ENCODE data around the gene SP3.

SP3 gene

GRCh38 chr2:173914055-173914927 is 50.9 kb downstream of the SP3 start:
- TF ChIP-seq CTCF (IDR thresholded peaks at IDR 0.05; ENCODE audit: control insufficient read depth, insufficient read depth, low read depth, low read length, missing control alignments): no peak
- DNase-seq (ENCODE audit: low read depth): no peak
- H3K4me3 ChIP-seq (ENCODE audit: control insufficient read depth, low read depth, low read length): no peak overlapping the region

- no peak for DNase-seq (ENCODE audit: low read depth)
- no peak overlapping the region for H3K4me3 ChIP-seq (ENCODE audit: control insufficient read depth, low read depth, low read length)
- TF ChIP-seq CTCF (IDR thresholded peaks at IDR 0.05; ENCODE audit: control insufficient read depth, insufficient read depth, low read depth, low read length, missing control alignments): no peak
These were observed 55.3 kb downstream of the SP3 start for GRCh38 chr2:173909846-173910245.

- TF ChIP-seq CTCF (IDR thresholded peaks at IDR 0.05; ENCODE audit: control insufficient read depth, insufficient read depth, low read depth, low read length, missing control alignments): no peak
- no peak overlapping the region for H3K4me3 ChIP-seq (ENCODE audit: control insufficient read depth, low read depth, low read length)
- DNase-seq (ENCODE audit: low read depth): no peak
These were observed 58.5 kb downstream of the SP3 start for GRCh38 chr2:173906626-173907025.

GRCh38 chr2:173903601-173904394 is 61.4 kb downstream of the SP3 start:
- no peak for TF ChIP-seq CTCF (IDR thresholded peaks at IDR 0.05; ENCODE audit: control insufficient read depth, insufficient read depth, low read depth, low read length, missing control alignments)
- H3K4me3 ChIP-seq (ENCODE audit: control insufficient read depth, low read depth, low read length): no peak overlapping the region
- DNase-seq (ENCODE audit: low read depth): no peak

- no peak overlapping the region for H3K4me3 ChIP-seq (ENCODE audit: control insufficient read depth, low read depth, low read length)
- no peak for DNase-seq (ENCODE audit: low read depth)
- TF ChIP-seq CTCF (IDR thresholded peaks at IDR 0.05; ENCODE audit: control insufficient read depth, insufficient read depth, low read depth, low read length, missing control alignments): no peak
These were observed 66.2 kb downstream of the SP3 start for GRCh38 chr2:173898996-173899395.

- no peak overlapping the region for H3K4me3 ChIP-seq (ENCODE audit: control insufficient read depth, low read depth, low read length)
- DNase-seq (ENCODE audit: low read depth): no peak
- no peak for TF ChIP-seq CTCF (IDR thresholded peaks at IDR 0.05; ENCODE audit: control insufficient read depth, insufficient read depth, low read depth, low read length, missing control alignments)
These were observed 67.0 kb downstream of the SP3 start for GRCh38 chr2:173898178-173898668.
